ENCODE data around the gene ZNF12.
"Not testable (repeated sequence)": the region's sequence is repeated elsewhere in the genome, so short reads cannot be mapped to it uniquely, and the experiment has no call there.

ZNF12 gene

GRCh38 chr7:6727663-6728062, 20.9 kb upstream of the ZNF12 start:
- H3K4me3 Mint-ChIP-seq = no peak overlapping the region
- TF ChIP-seq, protein P1, sequence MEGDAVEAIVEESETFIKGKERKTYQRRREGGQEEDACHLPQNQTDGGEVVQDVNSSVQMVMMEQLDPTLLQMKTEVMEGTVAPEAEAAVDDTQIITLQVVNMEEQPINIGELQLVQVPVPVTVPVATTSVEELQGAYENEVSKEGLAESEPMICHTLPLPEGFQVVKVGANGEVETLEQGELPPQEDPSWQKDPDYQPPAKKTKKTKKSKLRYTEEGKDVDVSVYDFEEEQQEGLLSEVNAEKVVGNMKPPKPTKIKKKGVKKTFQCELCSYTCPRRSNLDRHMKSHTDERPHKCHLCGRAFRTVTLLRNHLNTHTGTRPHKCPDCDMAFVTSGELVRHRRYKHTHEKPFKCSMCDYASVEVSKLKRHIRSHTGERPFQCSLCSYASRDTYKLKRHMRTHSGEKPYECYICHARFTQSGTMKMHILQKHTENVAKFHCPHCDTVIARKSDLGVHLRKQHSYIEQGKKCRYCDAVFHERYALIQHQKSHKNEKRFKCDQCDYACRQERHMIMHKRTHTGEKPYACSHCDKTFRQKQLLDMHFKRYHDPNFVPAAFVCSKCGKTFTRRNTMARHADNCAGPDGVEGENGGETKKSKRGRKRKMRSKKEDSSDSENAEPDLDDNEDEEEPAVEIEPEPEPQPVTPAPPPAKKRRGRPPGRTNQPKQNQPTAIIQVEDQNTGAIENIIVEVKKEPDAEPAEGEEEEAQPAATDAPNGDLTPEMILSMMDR (IDR thresholded peaks at IDR 0.05) = no peak
- peaks cover 19% of the 10 kb centered on the region for H3K36me3 Mint-ChIP-seq (ENCODE audit: low read depth)
- peaks cover 33% of the 10 kb centered on the region for H3K27me3 Mint-ChIP-seq (ENCODE audit: low read depth, poor library complexity)
- no peak overlapping the region for H3K27ac Mint-ChIP-seq
- peaks cover 22% of the 10 kb centered on the region for H3K4me1 Mint-ChIP-seq
- no peak for DNase-seq
- peaks cover 15% of the 10 kb centered on the region for H3K9me3 Mint-ChIP-seq

DNA sequence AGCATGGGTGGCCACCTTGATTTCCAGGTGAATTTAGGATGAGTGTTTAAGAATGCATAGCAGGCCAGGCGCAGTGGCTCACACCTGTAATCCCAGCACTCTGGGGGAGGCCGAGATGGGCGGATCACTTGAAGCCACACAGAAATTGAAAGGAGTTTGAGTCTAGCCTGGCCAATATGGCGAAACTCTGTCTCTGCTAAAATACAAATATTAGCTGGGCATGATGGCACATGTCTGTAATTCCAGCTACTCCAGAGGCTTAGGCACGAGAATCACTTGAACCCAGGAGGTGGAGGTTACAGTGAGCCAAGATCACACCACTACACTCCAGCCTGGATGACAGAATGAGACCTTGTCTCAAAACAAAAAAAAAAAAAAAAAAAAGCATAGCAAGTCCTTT, 19.6 kb upstream of the ZNF12 start:
- H3K36me3 Mint-ChIP-seq (ENCODE audit: low read depth) = peaks cover 12% of the 10 kb centered on the region
- DNase-seq, H3K27ac Mint-ChIP-seq, H3K4me3 Mint-ChIP-seq: not testable (repeated sequence)
- peaks cover 21% of the 10 kb centered on the region for H3K4me1 Mint-ChIP-seq
- H3K9me3 Mint-ChIP-seq = peaks cover 15% of the 10 kb centered on the region
- H3K27me3 Mint-ChIP-seq (ENCODE audit: low read depth, poor library complexity) = peaks cover 45% of the 10 kb centered on the region

DNA sequence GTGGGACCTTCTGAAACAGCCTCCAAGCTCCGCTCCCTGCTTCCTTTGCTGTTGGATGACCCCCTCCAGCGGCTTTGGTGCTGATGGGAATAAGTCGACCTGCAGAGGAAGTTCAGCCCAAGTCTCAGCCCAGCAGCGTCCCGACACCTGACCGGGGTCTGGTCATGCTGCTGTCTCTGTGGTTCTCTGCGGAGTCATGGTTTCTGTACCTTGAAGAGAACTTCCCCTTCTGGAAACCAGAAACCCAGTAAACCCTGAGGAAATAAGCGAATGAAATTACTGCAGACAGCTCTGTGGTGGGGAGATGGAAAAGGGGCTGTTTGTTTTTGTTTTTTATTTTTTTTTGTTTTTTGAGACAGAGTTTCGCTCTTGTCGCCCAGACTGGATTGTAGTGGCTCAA, 18.3 kb upstream of the ZNF12 start:
- Mint-ChIP-seq H3K36me3 (ENCODE audit: low read depth) (peaks cover 5% of the 10 kb centered on the region), H3K27me3 (ENCODE audit: low read depth, poor library complexity) (peaks cover 48% of the 10 kb centered on the region), H3K4me3 (no peak overlapping the region), H3K4me1 (peaks cover 9% of the 10 kb centered on the region), H3K27ac (no peak overlapping the region), H3K9me3 (peaks cover 15% of the 10 kb centered on the region)
- TF ChIP-seq, protein P1 (IDR thresholded peaks at IDR 0.05) = no peak
- no peak for DNase-seq

DNA sequence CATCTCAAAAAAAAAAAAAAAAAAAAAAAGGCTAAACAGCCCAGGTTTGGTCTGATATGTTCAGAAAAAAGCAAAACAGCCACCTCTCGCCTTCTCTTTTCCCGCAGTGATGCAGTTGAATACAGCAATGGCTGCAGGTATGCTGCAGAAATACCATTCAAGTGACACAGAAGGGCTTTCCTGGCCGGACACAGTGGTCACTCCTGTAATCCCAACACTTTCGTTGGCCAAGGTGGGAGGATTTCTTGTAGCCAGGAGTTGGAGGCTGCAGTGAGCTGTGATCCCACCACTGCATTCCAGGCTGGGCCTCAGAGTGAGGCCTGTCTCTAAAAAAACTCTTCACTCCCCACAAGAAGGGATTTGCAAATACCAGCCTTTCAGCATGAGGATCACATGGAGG, 17.6 kb upstream of the ZNF12 start:
- DNase-seq; H3K27ac Mint-ChIP-seq; H3K36me3 Mint-ChIP-seq (ENCODE audit: low read depth); H3K4me1 Mint-ChIP-seq; H3K4me3 Mint-ChIP-seq: not testable (repeated sequence)
- peaks cover 54% of the 10 kb centered on the region for H3K27me3 Mint-ChIP-seq (ENCODE audit: low read depth, poor library complexity)
- peaks cover 12% of the 10 kb centered on the region for H3K9me3 Mint-ChIP-seq

GRCh38 chr7:6718124-6718523, 11.4 kb upstream of the ZNF12 start:
- H3K27ac Mint-ChIP-seq = no peak overlapping the region
- peaks cover 53% of the 10 kb centered on the region for H3K27me3 Mint-ChIP-seq (ENCODE audit: low read depth, poor library complexity)
- H3K36me3 Mint-ChIP-seq (ENCODE audit: low read depth) = no peaks in the 10 kb centered on the region
- no peaks in the 10 kb centered on the region for H3K4me1 Mint-ChIP-seq
- peaks cover 3% of the 10 kb centered on the region for H3K9me3 Mint-ChIP-seq
- no peak overlapping the region for H3K4me3 Mint-ChIP-seq
- DNase-seq = no peak
- TF ChIP-seq, protein P1 (IDR thresholded peaks at IDR 0.05) = no peak

DNA sequence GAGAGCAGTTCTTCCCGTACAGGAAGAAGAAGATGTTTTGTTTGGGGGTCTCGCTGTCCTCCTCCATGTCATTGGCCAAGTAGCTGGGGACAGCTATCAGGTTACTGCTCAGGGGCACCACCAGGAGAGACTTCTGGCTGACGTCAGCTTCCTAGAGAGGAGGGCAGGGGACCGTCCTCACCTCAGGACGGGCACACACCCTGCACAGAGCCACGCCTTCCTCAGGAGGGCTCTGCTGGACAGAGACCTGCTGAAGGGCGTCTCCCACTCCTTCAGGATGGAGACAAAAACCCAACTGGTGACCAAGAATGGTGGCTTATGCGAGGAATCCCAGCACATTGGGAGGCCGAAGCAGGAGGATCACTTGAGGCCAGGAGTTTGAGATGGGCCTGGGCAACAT, 9.2 kb upstream of the ZNF12 start:
- H3K9me3 Mint-ChIP-seq; H3K4me1 Mint-ChIP-seq; H3K36me3 Mint-ChIP-seq (ENCODE audit: low read depth); DNase-seq; H3K27ac Mint-ChIP-seq; H3K4me3 Mint-ChIP-seq: not testable (repeated sequence)
- H3K27me3 Mint-ChIP-seq (ENCODE audit: low read depth, poor library complexity) = peaks cover 41% of the 10 kb centered on the region

DNA sequence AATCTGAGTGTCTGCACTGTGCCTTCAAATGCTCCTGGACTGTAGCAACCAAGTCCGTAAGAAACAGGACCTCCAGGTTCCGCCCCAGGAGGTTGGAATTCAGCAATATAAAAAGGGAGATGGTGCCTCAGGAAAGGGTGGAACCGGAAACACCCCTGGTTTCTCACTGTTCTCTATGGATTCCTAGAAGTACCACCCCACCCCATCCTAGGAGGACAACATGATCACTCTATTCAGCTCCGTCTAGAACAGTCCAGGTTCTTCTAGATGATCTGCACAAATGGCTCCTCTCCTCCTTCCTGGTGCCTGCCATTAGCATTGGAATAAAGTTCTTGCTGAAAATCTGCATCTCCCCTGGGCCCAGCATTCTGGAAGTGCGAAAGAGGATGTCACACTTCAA, 7.6 kb upstream of the ZNF12 start:
- H3K9me3 Mint-ChIP-seq = peaks cover 21% of the 10 kb centered on the region
- no peak overlapping the region for H3K4me3 Mint-ChIP-seq
- H3K27ac Mint-ChIP-seq = no peak overlapping the region
- no peak for DNase-seq
- H3K4me1 Mint-ChIP-seq = no peaks in the 10 kb centered on the region
- TF ChIP-seq, protein P1 (IDR thresholded peaks at IDR 0.05) = no peak
- no peaks in the 10 kb centered on the region for H3K36me3 Mint-ChIP-seq (ENCODE audit: low read depth)
- H3K27me3 Mint-ChIP-seq (ENCODE audit: low read depth, poor library complexity) = peaks cover 44% of the 10 kb centered on the region

Measured in nephron progenitor cell (in vitro differentiated cells).